SK-N-SH (cell line): Measurements from ENCODE around the gene RNF167.

Source experiments
- CTCF ChIP-seq: fragments of 200-600 bp; sonication (generic); IDR thresholded peaks from 2 replicates; pipeline ENCODE4 v1.6.1; 2017; ENCODE audit warnings: antibody characterized with exemption, mild to moderate bottlenecking, moderate library complexity
- EP300 ChIP-seq, 2 experiments: IDR thresholded peaks; 2 replicates each; pipeline versions ENCODE4 v1.4.0 to v1.6.1; 2012; ENCODE audit warnings: borderline replicate concordance in 1 of 2, low read depth in 1 of 2, low read length in 1 of 2
- EZH2phosphoT487 ChIP-seq: fragments of 200-600 bp; sonication (generic); IDR thresholded peaks from 2 replicates; pipeline ENCODE4 v1.6.1; 2017; ENCODE audit warnings: low read depth, mixed run types, mild to moderate bottlenecking, antibody characterized with exemption, moderate library complexity, borderline replicate concordance
- IRF3 ChIP-seq: fragments of 150-350 bp; IDR thresholded peaks from 2 replicates; pipeline ENCODE4 v1.6.1; 2016; ENCODE audit warnings: mild to moderate bottlenecking, low read depth, low read length
- JUND ChIP-seq: IDR thresholded peaks from 2 replicates; pipeline ENCODE4 v1.4.0; 2012
- MEF2A ChIP-seq: IDR thresholded peaks from 2 replicates; pipeline ENCODE4 v1.4.0; 2012; ENCODE audit warnings: low read depth, borderline replicate concordance
- NRF1 ChIP-seq: IDR thresholded peaks from 2 replicates; pipeline ENCODE4 v1.6.1; 2012; ENCODE audit warnings: low read depth, mild to moderate bottlenecking, low read length
- PBX3 ChIP-seq: IDR thresholded peaks from 2 replicates; pipeline ENCODE4; 2012
- RFX5 ChIP-seq: IDR thresholded peaks from 2 replicates; pipeline ENCODE4 v1.6.1; 2012; ENCODE audit warnings: mild to moderate bottlenecking, improper control_type of control experiment, low read length
- TAF1 ChIP-seq: IDR thresholded peaks from 2 replicates; pipeline ENCODE4 v1.6.1; 2012; ENCODE audit warnings: low read depth, mild to moderate bottlenecking, low read length, moderate library complexity, borderline replicate concordance
- TCF12 ChIP-seq: IDR thresholded peaks from 2 replicates; pipeline ENCODE4 v1.4.0; 2012
- USF2 ChIP-seq: fragments of 150-350 bp; IDR thresholded peaks from 2 replicates; pipeline ENCODE4 v1.6.1; 2017; ENCODE audit warnings: antibody characterized with exemption, low read length, low read depth, borderline replicate concordance
- YY1 ChIP-seq: IDR thresholded peaks from 2 replicates; pipeline ENCODE4 v1.4.0; 2012; ENCODE audit warnings: low read depth, mild to moderate bottlenecking
- TF ChIP-seq, protein P1 (sequence below): IDR thresholded peaks from 2 replicates; pipeline ENCODE4 v1.4.0; 2012; ENCODE audit warnings: low read depth

GRCh38 chr17:4898927-4899326 lies 41.1 kb upstream of the RNF167 start:
- no peak for TF ChIP-seq NRF1
- TF ChIP-seq CTCF: no peak
- TF ChIP-seq USF2: no peak
- no peak for TF ChIP-seq PBX3
- TF ChIP-seq TAF1: no peak
- TF ChIP-seq YY1: no peak
- TF ChIP-seq, protein P1, sequence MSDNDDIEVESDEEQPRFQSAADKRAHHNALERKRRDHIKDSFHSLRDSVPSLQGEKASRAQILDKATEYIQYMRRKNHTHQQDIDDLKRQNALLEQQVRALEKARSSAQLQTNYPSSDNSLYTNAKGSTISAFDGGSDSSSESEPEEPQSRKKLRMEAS: no peak
- no peak for TF ChIP-seq JUND
- TF ChIP-seq RFX5: no peak
- TF ChIP-seq EZH2phosphoT487: no peak
- no peak for TF ChIP-seq EP300 (IDR thresholded peaks at IDR 0.05; ENCODE audit: borderline replicate concordance in 1 of 2, low read depth in 1 of 2, low read length in 1 of 2)
- no peak for TF ChIP-seq IRF3
- TF ChIP-seq MEF2A: no peak
- no peak for TF ChIP-seq TCF12
